Stimulated activated CD4-positive, alpha-beta T cell treated with anti-CD3 and anti-CD28 coated beads, TNF-alpha, amount 100 ng/mL, for 4 hours (primary cell): ENCODE measurements around the gene PTGES3L.
"Not testable (repeated sequence)": the region's sequence is repeated elsewhere in the genome, so short reads cannot be mapped to it uniquely, and the experiment has no call there.

Experiments used
- DNase-seq, 3 experiments: peaks; one replicate each; pipeline ENCODE4 v3.0.0-alpha.2; 2020; ENCODE audit warnings: low read depth in 3 of 3

The PTGES3L gene

DNA sequence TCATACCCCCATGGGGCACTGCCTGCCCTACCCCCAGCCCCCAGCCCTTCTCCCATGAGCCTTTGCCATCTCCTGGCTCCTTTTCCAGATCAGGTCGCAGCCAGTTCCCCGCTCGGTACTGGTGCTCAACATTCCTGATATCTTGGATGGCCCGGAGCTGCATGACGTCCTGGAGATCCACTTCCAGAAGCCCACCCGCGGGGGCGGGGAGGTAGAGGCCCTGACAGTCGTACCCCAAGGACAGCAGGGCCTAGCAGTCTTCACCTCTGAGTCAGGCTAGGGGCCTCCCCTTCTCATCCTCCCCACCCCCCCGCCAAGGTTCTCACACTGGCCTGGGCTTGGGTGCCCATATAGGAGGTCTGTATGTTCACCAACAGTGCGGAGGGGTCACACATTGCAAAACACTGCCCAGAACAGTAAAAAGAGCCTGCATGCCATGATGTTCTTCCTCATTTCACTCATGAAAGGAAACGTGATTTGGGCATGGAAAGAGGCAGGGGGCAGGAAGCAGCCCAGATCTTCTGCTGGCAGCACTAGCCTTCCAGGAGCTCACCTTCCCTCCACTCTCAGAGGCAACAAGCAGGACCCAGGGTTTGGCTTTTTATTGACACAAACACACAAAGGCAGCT is 34.3 kb upstream of the PTGES3L start:
- DNase-seq, result no peak

DNA sequence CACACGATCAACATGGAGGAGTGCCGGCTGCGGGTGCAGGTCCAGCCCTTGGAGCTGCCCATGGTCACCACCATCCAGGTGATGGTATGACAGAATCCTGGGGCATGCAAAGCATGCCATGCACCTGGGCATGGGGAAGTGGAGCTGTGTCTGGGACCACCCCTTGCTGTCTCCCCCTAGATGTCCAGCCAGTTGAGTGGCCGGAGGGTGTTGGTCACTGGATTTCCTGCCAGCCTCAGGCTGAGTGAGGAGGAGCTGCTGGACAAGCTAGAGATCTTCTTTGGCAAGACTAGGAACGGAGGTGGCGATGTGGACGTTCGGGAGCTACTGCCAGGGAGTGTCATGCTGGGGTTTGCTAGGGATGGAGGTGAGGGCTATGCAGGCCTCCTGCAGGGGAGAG is 33.4 kb upstream of the PTGES3L start:
- no peak for DNase-seq

DNA sequence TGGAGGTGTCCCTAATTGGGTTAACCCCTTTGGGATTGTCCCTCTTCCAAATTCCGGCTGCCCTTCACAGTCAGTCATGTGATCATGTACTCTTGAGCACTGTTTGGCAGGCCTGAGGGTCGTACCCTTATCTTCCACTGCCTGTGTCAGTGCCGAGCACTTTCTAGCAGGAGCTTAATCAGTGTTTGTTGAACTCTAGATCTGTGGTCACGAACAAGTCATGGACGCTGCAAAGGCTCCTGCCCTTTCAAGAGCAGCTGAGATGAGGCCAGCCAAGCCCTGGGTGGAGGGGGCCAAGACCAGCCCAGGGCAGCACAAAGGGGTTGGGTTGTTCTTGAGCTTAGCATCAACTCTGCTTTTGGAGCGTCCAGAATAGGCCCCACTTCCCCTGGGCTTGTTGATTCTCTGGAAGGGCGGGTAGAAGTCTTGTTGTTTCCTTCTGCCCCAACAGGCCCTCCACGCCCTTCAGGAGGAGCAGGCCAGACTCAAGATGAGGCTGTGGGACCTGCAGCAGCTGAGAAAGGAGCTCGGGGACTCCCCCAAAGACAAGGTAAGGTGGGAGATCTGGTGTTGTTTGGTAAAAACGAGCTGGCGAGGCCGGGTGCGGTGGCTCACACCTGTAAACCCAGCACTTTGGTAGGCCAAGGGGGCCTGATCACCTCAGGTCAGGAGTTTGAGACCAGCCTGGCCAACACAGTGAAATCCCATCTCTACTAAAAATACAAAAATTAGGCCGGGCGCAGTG is 32.0 kb upstream of the PTGES3L start:
- no peak for DNase-seq

DNA sequence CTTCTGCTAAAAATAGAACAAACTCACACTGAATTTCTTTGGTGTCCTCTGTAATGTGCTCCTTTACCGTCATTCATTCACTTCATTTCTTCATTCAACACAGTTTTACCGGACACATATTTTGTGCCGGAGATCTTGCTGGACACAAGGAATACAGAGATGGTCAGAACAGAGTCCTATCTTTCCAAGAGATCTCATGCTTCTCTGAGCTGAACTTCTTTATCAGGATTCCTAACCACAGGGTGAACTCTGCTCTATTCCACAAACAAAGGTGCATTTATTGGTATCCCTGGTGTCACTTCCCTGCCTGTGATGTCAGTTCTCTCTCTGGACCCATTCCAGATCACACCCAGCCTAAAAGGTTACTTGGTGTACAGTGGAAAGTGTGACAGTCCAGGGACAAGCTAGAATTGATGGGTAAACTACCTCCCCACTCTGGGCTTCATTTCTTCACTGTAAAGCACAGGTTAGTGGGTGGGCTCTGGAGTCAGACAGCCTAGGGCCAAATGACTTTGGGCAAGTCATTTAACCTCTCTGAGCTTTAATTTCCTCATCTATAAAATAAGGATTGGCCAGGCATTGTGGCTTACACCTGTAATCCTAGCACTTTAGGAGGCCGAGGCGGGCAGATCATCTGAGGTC is 30.9 kb upstream of the PTGES3L start:
- DNase-seq, result no peak

DNA sequence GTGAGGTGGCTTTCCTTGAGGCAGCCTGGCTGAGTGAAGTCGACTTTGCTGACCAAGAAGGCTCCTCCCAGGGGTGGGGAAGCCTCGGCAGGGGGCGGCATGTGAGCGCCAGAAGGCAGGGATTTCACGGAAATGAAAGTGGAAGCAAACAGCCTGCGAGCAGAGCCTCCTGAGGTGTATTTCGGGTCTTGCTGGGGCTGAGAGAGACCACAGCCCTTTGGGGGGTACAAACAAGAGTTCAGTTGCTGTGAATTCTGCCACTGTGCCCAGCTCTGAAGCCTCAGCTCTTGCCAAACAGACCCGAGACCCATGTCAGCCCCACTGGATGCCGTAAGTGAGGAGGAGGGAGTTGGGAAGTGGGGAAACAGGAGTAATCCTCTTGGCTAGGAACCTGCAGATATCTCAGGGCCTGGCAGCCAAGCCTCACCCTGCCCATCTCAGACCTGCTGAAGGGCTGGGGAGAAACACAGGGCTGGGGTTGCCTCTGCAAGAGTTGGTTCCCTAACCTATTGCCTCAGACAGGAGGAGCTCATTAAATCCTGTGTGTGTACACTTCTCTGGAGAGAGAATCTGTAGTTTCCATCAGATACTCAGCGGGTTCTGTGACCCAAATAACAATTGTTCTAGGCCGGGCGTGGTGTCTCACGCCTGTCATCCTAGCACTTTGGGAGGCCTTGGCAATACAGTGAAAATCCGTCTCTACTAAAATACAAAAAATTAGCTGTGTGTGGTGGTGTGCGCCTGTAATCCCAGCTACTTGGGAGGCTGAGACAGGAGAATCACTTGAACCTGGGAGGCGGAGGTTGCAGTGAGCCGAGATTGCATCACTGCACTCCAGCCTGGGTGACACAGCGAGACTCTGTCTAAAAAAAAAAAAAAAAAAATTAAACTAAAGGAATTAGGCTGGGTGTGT is 27.0 kb upstream of the PTGES3L start, which contains the start of gene IFI35:
Gene IFI35 (plus strand): TSS at position 146 of the 913 bp plus-strand sequence. CDS start 164 bp downstream, at position 310.
- DNase-seq, result peak; percentile 70 to 83 (median 78)

DNA sequence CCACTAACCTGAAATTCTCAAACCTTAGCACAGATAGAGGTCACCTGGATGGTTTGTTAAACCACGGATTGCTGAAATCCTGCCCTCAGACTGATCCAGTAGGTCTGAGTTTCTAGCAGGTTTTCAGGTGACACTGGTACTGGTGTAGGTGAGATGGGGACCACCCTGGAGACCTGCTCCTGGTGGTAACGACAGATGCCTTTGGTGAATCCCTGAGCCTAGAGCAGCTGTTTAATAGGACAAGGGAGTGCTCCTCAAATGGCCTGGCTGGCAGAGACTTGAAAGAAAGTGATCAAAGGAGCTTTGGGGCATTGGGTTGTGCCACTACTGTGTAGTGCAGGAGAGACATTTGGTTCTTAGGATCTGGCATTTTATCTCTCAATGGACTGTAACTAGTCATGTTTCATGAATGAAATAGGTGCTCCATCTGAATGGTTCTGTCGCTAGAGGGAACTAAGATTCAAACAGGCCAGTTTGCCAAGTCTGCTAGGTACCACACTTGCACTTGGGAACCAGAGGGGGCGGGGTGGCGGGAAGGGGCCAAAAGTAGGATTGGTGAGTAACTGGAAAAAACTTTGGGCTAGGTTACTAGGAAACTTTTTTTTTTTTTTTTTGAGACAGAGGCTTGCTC is 23.8 kb upstream of the PTGES3L start:
- DNase-seq, result no peak

DNA sequence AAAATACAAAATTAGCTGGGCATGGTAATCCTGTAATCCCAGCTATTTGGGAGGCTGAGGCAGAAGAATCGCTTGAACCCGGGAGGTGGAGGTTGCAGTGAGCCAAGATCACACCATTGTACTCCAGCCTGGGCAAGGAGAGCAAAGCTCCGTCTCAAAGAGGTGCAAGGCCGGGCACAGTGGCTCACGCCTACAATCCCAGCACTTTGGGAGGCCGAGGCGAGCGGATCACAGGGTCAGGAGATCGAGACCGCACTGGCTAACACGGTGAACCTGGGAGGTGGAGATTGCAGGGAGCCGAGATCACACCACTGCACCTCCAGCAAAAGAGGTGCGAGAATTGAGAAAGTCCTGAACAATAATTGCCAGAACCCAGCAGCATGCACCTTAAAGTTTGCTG is 21.0 kb upstream of the PTGES3L start:
- not testable (repeated sequence) for DNase-seq

DNA sequence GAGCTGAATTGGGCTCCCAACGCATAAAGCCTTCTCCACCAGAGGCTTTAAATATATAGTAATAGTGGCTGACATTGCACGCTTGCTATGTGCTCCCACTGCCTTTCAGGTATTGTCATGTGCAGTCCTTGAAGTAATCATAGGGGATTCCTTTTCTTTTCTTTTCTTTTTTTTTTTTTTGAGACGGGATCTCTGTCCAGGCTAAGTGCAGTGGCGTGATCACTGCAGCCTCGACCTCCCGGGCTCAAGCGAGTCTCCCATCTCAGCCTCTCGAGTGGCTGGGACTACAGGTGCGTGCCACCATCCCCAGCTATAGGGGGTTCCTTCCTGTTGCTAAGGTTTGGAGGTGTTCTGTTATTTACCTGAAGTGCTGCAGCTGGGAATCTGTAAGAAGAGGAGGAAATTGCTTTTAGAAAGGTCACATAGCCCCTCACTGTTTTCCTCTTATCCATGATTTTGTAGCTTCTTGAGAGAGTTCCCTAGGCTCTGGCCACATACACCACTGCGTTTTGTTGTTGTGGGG is 19.2 kb upstream of the PTGES3L start:
- DNase-seq, result no peak

DNA sequence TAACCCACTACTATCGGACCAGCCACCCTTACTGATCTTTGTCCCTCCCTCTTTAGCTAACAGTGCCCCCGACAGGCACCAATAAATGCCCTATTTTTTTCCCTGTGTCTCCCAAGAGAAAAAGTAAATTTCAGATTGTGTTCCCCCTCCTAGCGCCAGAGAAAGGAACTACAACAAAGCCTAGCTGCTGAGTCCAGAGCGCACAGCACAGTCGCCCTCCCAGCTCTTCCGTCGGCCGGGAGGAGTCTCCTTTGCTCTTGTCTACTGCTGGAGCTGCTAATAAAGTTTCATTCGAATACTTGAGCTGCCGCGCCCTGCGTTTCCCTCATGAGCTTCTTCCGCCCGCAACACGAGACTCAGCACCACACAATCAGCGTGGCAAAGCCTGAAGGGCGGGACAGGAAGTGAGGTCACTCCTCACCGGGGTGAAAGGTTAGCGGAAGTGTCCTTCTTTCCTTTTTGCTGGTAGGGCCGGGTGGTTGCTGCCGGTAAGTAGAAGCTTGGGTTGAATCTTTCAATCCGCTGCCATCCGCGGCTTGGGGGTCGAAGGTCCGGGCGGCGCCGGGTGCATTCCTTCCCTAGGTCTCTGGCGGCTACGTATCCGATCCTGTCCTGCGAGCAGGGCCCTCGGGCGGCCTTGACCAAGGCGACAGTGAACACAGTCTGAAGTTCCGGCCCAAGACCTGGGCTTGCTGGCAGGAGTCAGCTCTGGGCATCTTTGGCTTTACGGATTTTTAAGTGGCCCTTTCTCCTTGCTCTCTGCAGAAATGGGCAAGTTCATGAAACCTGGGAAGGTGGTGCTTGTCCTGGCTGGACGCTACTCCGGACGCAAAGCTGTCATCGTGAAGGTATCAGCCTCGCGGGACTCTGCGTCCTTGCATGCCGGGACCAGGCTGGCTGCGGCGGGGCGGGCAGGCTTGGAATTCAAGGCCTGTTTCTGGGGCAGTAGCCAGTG is 18.4 kb upstream of the PTGES3L start, which contains the start of gene RPL27:
Gene RPL27 (plus strand): TSS at position 436 of the 955 bp plus-strand sequence. CDS start 332 bp downstream, at position 768.
- DNase-seq, result peak; percentile 85 to 96 (median 94)

DNA sequence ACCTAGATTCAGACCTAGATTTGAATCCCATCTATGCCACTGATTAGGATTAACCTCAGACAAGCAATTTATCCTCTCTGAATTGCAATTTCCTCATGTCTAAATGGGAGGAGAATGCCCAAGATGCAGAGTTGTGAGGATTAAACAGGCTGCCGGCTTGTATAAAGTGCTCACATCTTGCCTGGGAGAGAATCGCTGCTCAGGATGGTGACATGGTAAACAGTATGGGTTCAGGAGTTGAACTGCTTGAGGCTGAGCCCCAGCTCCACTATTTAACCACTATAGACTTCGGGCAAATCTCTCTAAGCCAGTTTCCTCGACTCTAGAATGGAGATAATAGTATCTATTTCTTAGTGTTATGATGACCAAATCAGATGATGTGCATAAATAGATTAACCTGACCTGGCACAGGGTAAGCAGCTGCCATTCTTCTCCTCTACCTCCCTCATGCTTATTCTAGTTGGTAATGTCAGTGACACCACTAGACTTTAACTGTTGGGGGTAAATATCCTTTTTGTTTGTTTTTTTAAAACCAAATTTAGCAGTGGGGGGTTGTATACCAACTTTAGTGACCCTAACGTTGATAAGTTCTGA is 17.6 kb upstream of the PTGES3L start:
- no peak for DNase-seq

DNA sequence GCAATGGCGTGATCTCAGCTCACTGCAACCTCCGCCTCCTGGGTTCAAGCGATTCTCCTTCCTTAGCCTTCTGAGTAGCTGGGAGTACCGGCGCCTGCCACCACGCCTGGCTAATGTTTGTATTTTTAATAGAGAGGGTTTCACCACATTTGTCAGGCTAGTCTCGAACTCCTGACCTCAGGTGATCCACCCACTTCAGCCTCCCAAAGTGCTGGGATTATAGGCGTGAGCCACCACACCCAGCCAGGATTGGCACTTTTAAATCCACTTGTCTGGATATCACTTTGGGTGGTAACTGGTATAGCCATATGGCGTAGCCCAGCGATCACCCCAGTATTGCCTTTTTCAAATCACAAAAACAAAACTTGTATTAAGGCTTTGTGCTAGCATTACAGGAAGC is 14.0 kb upstream of the PTGES3L start:
- DNase-seq, result not testable (repeated sequence)

DNA sequence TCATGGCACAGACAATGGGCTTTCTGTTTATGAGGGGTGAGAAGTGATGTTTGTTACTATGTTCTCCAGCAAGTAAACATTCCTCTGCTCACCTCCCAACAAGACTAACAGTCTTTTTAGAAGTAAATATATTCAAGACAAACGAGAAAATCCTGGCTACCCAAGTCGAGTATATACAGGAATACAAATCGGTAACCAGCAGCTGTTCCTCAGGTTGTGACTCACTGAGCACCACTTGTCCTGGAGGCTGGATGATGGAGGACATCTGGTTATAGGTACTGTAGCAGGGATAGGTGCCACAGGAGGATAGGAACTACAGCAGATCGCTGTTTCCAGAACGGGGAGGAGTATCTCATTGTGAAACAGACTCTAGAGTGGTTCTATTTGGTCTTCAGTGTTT is 13.0 kb upstream of the PTGES3L start:
- no peak for DNase-seq

DNA sequence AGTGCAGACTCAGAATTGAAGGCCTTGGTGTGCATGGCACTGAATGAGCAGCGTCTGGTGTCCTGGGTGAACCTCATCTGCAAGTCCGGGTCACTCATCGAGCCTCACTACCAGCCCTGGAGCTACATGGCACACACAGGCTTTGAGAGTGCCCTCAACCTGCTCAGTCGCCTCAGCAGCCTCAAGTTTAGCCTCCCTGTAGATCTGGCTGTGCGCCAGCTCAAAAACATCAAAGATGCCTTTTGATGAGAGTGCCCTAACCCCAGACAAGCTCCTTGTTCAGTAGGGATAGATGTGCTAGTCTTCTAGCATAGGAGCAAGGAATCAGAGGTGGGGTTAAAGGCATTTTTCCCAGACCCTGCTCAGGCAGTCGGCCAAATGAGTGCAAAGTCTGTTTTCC is 11.6 kb upstream of the PTGES3L start:
- DNase-seq, result no peak

DNA sequence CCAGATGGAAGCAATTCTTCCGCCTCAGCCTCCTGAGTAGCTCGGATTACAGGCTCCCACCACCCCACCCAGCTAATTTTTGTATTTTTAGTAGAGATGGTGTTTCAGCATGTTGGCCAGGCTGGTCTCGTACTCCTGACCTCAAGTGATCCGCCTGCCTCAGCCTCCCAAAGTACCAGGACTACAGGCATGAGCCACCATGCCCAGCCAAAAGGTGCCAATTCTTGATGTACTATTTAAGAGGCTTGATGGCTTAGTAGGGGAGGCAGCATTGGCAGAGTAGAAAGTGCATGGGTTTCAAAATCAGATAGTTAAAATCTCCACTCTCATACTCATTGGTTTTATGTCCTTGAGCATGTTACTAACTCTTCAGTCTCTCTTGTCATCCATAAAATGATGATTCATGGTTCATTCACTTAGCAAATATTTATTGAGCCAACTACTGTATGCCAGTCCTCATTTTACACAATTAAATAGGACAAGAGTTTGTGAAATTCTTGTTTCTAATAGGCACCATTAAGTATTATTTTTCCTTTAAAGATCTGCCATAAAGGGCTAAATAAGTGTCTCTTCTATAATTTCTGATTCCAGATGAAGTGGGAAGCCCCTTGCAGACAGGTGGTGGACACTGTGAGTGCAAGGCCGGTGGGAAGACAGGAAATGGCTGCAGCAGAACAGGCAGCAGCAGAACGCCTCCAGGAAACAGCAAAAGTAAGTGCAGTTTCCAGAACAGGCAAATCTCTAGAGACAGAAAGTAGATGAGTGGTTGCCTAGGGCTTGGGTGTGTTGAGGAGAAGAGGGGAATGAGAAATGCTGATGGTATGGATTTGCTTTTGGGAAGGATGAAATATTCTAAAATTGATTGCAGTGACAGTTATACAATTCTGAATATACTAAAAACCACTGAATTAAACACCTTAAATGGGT is 10.1 kb upstream of the PTGES3L start:
- no peak for DNase-seq

DNA sequence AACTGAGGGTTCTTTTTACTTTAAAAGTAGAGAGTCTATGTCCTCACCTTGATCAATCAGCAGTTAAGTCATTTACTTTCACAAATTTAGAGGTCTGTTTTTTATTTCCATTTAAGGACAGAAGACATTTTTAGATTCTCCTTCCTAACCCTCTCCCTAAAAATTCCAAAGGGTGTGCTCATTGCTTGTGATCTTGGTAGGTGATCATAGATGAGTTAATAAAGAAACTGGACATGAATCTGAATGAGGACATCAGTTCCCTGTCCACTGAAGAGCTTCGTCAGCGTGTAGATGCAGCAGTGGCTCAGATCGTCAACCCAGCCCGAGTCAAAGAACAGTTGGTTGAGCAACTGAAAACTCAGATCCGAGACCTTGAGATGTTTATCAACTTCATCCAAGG is 9.3 kb upstream of the PTGES3L start:
- DNase-seq, result no peak

DNA sequence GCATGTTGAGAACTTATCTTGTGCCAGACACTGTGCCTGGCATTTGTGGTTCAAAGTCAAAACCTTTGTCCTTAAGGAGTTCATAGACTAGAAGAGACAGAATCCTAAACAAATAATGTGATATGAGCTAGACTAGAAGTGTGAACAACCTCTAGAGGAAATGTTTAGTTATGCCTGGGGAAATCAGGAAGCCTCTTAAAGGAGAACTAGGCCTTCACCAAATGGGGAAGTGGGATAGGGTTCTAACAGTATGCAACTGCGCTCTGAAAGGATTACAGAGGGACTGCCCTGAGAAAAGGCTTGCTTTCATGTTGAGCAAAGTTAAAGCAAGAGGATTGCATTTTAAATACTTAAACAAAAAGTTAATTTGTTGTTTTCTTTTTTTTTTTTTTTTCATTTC is 5.3 kb upstream of the PTGES3L start:
- DNase-seq, result no peak

DNA sequence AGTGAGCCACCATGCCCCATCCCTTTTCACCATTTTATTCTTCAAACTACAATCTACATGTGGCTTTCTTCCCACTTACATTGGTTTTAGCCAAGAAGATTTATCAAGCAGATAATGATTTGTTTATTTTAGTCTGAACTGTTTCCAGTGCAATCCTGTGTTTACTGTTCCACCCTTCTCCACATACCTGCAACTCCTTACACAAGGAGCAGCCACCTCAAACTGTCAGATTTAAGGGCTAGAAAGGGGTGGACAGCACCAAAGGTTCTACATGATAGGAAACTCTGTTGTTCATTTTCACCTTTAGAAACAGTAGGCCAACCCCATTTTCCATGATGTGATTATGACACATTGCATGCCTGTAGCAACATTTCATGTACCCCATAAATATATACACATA is 2.4 kb upstream of the PTGES3L start:
- no peak for DNase-seq

DNA sequence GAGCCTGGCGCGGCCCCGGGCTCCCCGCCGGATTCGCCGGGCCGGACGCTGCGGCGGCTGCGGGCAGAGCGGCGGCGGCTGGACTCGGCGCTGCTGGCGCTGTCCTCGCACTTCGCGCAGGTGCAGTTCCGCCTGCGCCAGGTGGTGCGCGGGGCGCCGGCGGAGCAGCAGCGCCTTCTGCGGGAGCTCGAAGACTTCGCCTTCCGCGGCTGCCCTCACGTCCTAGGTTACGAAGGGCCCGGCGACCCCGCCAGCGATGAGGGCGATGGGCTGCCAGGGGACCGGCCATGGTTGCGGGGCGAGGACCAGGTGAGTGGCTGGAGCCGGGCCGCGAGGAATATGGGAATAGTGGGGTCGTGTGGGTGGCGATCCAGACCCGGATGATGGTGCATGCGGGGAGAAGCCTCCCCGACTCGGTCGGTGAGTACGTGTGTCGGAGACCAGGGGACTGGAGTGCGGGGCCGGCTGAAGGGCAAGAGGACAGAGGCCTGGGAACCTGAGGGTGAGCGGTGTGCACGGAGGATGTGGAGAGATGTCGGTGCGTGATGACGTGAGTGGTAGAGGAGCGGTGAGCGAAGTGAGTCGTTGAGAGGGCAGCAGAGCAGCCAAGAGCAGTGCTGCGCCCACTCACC is 1.0 kb upstream of the PTGES3L start:
- peak in 2 of 3 experiments; percentile 35 to 47 for DNase-seq
